Ishikawa (cell line): Measurements from ENCODE around the gene UQCC5.

ENCODE experiments used
- CEBPB ChIP-seq: IDR thresholded peaks from 2 replicates; pipeline ENCODE4 v1.6.1; 2012
- CREB1 ChIP-seq: IDR thresholded peaks from 2 replicates; pipeline ENCODE4 v1.6.1; 2012; ENCODE audit warnings: low read depth
- EGR1 ChIP-seq: IDR thresholded peaks from 2 replicates; pipeline ENCODE4 v1.6.1; 2012
- EP300 ChIP-seq: IDR thresholded peaks from 2 replicates; pipeline ENCODE4 v1.6.1; 2012; ENCODE audit warnings: borderline replicate concordance
- FOXM1 ChIP-seq: IDR thresholded peaks from 2 replicates; pipeline ENCODE4 v1.6.1; 2012; ENCODE audit warnings: low read depth, borderline replicate concordance
- MAX ChIP-seq: IDR thresholded peaks from 2 replicates; pipeline ENCODE4 v1.6.1; 2012
- NFIC ChIP-seq: IDR thresholded peaks from 2 replicates; pipeline ENCODE4 v1.6.1; 2012
- RAD21 ChIP-seq: IDR thresholded peaks from 2 replicates; pipeline ENCODE4 v1.6.1; 2012; ENCODE audit warnings: low read depth
- REST ChIP-seq: IDR thresholded peaks from 2 replicates; pipeline ENCODE4 v1.6.1; 2012; ENCODE audit warnings: low read depth, mild to moderate bottlenecking
- TAF1 ChIP-seq: IDR thresholded peaks from 2 replicates; pipeline ENCODE4 v1.6.1; 2012; ENCODE audit warnings: low read depth, mild to moderate bottlenecking
- TCF12 ChIP-seq: IDR thresholded peaks from 2 replicates; pipeline ENCODE4 v1.6.1; 2012; ENCODE audit warnings: low read depth
- TEAD4 ChIP-seq: IDR thresholded peaks from 2 replicates; pipeline ENCODE4 v1.6.1; 2012
- USF1 ChIP-seq: IDR thresholded peaks from 2 replicates; pipeline ENCODE4 v1.6.1; 2012
- YY1 ChIP-seq: IDR thresholded peaks from 2 replicates; pipeline ENCODE4 v1.6.1; 2012; ENCODE audit warnings: low read depth
- ZBTB7A ChIP-seq: IDR thresholded peaks from 2 replicates; pipeline ENCODE4 v1.6.1; 2012; ENCODE audit warnings: low read depth

Gene UQCC5

DNA sequence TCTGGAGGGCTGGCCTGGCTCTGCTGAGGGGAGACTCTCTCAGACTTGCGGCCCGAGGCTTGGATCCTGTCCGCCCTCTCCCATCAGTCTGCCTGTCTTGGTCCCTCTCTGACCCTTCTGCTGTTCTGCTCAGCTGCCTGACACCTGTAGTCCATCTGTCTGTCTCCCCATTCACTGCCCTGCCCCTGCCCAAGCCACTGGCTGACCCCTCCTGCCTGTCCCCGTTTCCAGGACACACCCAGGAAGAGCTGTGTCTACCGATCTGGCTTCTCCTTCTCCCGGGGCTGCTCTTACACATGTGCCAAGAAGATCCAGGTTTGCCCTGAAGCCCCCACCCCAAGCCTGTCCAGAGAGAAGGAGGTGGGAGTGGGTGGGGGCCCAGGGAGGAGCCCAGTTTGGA lies 21.2 kb upstream of the UQCC5 start:
- no peak for TF ChIP-seq USF1
- no peak for TF ChIP-seq REST
- no peak for TF ChIP-seq TCF12
- TF ChIP-seq FOXM1, result no peak
- no peak for TF ChIP-seq NFIC
- TF ChIP-seq EP300, result no peak
- no peak for TF ChIP-seq RAD21
- no peak for TF ChIP-seq TAF1
- TF ChIP-seq MAX, result no peak
- TF ChIP-seq CREB1, result no peak

DNA sequence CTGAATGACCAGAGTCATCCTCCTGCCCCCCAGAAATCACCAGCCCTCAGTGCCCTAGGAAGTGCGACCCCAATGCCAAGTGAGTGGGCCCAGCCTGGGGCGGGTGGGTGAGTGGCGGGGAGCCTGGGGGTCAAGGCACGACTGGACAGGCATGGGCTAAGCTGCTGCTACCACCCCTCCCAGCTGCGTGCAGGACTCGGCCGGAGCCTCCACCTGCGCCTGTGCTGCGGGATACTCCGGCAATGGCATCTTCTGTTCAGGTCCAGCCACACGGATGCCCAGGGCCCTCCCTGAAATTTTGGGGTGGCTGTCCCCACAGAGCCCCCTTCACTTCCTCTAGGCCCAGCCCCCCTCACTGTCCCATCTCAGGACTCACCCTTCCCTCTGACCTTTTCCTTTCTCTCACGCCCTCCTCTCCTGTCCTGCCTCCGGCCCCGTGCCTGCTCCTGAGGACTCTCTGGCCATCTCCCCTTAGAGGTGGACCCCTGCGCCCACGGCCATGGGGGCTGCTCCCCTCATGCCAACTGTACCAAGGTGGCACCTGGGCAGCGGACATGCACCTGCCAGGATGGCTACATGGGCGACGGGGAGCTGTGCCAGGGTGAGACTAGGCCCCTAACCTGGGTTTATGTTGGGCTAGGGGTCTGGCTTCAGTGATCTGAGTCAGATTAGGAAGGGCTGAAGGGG lies 19.8 kb upstream of the UQCC5 start:
- TF ChIP-seq EP300, result no peak
- no peak for TF ChIP-seq TCF12
- no peak for TF ChIP-seq REST
- TF ChIP-seq EGR1, result no peak

DNA sequence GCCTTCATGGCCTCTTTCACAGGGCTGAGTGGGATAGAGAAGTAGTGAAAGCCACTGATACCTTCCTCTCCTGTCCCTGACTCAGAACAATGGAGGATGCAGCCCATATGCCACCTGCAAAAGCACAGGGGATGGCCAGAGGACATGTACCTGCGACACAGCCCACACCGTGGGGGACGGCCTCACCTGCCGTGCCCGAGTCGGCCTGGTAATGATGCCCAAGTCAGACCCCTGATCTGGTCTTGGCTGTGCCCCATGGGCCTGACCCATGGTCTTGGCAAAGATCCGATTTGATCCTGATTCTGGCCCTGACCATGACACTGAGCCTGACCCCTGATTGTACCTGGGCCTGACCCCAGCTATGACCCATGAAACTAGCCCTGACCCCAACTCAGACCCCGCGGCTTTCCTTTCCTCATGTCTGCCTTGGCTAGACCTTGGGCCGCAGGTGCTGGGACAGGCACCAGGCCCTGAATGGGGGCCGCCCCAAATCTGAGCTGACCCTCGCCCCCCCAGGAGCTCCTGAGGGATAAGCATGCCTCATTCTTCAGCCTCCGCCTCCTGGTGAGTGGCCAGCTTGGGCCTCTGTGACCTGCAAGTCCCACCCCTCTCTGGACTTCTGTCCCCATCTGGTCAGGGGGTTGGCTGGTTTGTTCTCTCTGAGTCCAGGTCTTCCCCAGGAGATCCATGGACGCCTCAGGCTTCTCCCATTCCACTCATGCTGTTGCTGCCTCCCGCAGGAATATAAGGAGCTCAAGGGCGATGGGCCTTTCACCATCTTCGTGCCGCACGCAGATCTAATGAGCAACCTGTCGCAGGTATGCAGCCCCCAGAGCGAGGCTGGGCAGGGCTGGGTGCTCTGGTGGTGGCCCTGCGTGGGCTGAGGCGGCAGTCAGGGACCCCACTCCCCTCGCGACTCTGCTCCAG lies 18.3 kb upstream of the UQCC5 start:
- no peak for TF ChIP-seq CREB1
- TF ChIP-seq CEBPB, result no peak
- no peak for TF ChIP-seq NFIC

GRCh38 chr3:52518723-52519444 lies 17.5 kb upstream of the UQCC5 start:
- TF ChIP-seq REST (no peak), EGR1 (peak; percentile 55), MAX (peak; percentile 29; the same call in 1 of the 2 replicates), YY1 (no peak), CEBPB (no peak), EP300 (no peak), FOXM1 (no peak), TAF1 (no peak), ZBTB7A (peak; percentile 53; the same call in 1 of the 2 replicates), TEAD4 (no peak)
